ENCODE data around the gene CANT1. TPM values are rescaled to one million over a fixed set of nuclear protein-coding genes. Genes with fewer than 3 reads are reported as not detected.

Gene CANT1
- total RNA-seq, 1 donor from 2014 or later, result 66.3 TPM

GRCh38 chr17:79046197-79046915 is 36.8 kb upstream of the CANT1 start:
- TF ChIP-seq CTCF (IDR thresholded peaks at IDR 0.05; ENCODE audit: unreplicated experiment), result no peak
- Mint-ChIP-seq H3K27me3 (peaks cover 25% of the 10 kb centered on the region), H3K4me1 (ENCODE audit: low read depth) (no peaks in the 10 kb centered on the region), H3K27ac (no peak overlapping the region), H3K4me3 (ENCODE audit: low read depth) (no peak overlapping the region), H3K9me3 (ENCODE audit: low read depth) (no peaks in the 10 kb centered on the region), H3K36me3 (ENCODE audit: insufficient read depth) (no peaks in the 10 kb centered on the region)
- DNase-seq (ENCODE audit: low spot score, unreplicated experiment), result no peak

GRCh38 chr17:79045842-79046196 is 36.3 kb upstream of the CANT1 start:
- Mint-ChIP-seq H3K4me3 (ENCODE audit: low read depth) (no peak overlapping the region), H3K4me1 (ENCODE audit: low read depth) (no peaks in the 10 kb centered on the region), H3K36me3 (ENCODE audit: insufficient read depth) (no peaks in the 10 kb centered on the region), H3K9me3 (ENCODE audit: low read depth) (no peaks in the 10 kb centered on the region), H3K27me3 (peaks cover 25% of the 10 kb centered on the region), H3K27ac (no peak overlapping the region)
- peak; percentile 93 for TF ChIP-seq CTCF (IDR thresholded peaks at IDR 0.05; ENCODE audit: unreplicated experiment)
- DNase-seq (ENCODE audit: low spot score, unreplicated experiment), result peak; percentile 68

DNA sequence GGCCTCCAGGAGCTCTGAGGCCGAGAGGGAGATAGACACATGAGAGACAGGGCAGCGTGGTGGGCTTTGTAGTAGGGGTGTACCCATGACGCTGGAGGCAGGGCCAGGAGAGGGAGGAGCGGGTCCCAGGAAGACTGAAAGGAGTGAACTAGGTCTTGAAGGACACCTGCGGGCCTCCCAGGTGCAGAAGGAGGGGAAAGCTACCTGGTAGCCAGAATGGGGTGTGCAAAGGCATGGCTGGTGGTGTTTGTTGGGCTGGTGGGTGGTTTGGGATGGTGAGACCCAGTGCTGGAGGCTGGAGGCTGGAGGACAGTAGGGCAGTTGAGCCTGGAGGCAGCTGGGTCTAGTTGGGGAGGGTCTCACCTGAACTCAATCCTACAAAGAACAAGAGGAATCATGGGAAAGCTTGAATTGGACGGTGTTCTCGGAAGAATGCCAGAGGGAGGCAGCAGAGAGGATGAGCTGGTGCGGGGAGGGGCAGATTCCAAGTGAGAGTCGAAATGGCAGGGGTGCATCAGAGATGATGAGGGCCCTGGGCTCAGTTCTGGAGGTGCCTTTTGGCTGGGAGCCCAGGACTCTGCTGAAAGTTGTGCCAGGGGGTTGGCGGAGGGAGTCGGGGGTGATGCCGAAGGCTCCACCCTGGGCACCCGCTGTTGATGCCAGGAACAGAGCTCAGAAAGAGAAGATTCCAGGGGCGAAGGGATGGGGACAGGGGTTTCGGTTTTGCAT is 35.6 kb upstream of the CANT1 start:
- no peaks in the 10 kb centered on the region for H3K36me3 Mint-ChIP-seq (ENCODE audit: insufficient read depth)
- H3K27me3 Mint-ChIP-seq, result peaks cover 25% of the 10 kb centered on the region
- no peak for DNase-seq (ENCODE audit: low spot score, unreplicated experiment)
- H3K4me3 Mint-ChIP-seq (ENCODE audit: low read depth), result no peak overlapping the region
- no peak for TF ChIP-seq CTCF (IDR thresholded peaks at IDR 0.05; ENCODE audit: unreplicated experiment)
- no peaks in the 10 kb centered on the region for H3K4me1 Mint-ChIP-seq (ENCODE audit: low read depth)
- H3K27ac Mint-ChIP-seq, result no peak overlapping the region
- no peaks in the 10 kb centered on the region for H3K9me3 Mint-ChIP-seq (ENCODE audit: low read depth)

DNA sequence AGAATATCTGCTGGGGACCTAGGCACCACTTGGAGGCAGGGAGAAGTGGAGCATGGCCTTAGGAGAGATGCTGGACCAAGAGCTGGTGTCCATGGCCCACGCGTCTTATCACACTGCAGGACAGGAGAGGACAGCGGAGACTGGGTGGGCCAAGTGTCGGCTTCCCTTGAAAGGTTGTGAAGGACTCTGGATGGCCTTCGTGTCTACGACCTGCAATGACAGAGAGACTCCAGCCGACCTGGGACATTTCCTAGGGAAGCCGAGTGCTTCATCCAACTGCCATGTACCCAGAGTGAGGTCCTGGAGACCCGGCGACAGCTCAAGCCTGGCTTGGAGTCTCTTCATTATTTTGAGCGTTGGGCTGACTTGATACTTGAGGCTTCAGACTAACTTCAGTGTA is 34.9 kb upstream of the CANT1 start:
- no peaks in the 10 kb centered on the region for H3K4me1 Mint-ChIP-seq (ENCODE audit: low read depth)
- no peaks in the 10 kb centered on the region for H3K36me3 Mint-ChIP-seq (ENCODE audit: insufficient read depth)
- H3K9me3 Mint-ChIP-seq (ENCODE audit: low read depth), result no peaks in the 10 kb centered on the region
- DNase-seq (ENCODE audit: low spot score, unreplicated experiment), result no peak
- no peak overlapping the region for H3K4me3 Mint-ChIP-seq (ENCODE audit: low read depth)
- peaks cover 25% of the 10 kb centered on the region for H3K27me3 Mint-ChIP-seq
- no peak overlapping the region for H3K27ac Mint-ChIP-seq
- no peak for TF ChIP-seq CTCF (IDR thresholded peaks at IDR 0.05; ENCODE audit: unreplicated experiment)

DNA sequence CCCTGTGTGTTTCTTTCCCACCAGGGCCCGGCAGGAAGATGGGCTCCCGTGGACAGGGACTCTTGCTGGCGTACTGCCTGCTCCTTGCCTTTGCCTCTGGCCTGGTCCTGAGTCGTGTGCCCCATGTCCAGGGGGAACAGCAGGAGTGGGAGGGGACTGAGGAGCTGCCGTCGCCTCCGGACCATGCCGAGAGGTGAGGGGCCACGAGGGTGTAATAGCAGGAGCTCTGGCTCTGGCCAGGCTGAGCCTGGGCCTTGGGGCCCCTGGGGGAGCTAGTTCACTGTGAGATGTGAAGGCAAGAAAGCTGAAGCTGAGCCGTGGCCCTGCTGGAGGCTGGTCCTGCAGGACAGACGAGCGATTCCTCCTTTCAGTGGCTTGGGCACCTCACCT is 34.4 kb upstream of the CANT1 start:
- no peak for DNase-seq (ENCODE audit: low spot score, unreplicated experiment)
- H3K4me1 Mint-ChIP-seq (ENCODE audit: low read depth), result no peaks in the 10 kb centered on the region
- H3K27ac Mint-ChIP-seq, result no peak overlapping the region
- no peak for TF ChIP-seq CTCF (IDR thresholded peaks at IDR 0.05; ENCODE audit: unreplicated experiment)
- no peaks in the 10 kb centered on the region for H3K9me3 Mint-ChIP-seq (ENCODE audit: low read depth)
- no peaks in the 10 kb centered on the region for H3K36me3 Mint-ChIP-seq (ENCODE audit: insufficient read depth)
- peaks cover 25% of the 10 kb centered on the region for H3K27me3 Mint-ChIP-seq
- H3K4me3 Mint-ChIP-seq (ENCODE audit: low read depth), result no peak overlapping the region

All from progenitor cell of endocrine pancreas (in vitro differentiated cells).